Skin epidermis (tissue), 12 donors: Measurements from ENCODE around the gene ADAMTS12.
"Not testable (repeated sequence)": the region's sequence is repeated elsewhere in the genome, so short reads cannot be mapped to it uniquely, and the experiment has no call there.

Experiments used
- H3K27ac ChIP-seq, 21 experiments: fragments of 200-600 bp; sonication (generic) in 11 of 21; one replicate each; pipeline ENCODE4 v1.5.0; 2020; ENCODE audit warnings: mild to moderate bottlenecking in 3 of 21, inconsistent platforms in 2 of 21, moderate library complexity in 2 of 21
- H3K4me3 ChIP-seq, 7 experiments: fragments of 200-600 bp; sonication (generic) in 2 of 7; one replicate each; pipeline ENCODE4 v1.5.0; 2020; ENCODE audit warnings: inconsistent platforms in 2 of 7, mild to moderate bottlenecking in 2 of 7, moderate library complexity in 1 of 7

The ADAMTS12 gene

GRCh38 chr5:33906248-33906647 is 14.5 kb upstream of the ADAMTS12 start:
- H3K27ac ChIP-seq, H3K4me3 ChIP-seq: not testable (repeated sequence)

- H3K4me3 ChIP-seq, result no peak overlapping the region
- H3K27ac ChIP-seq, result no peak overlapping the region
Observed at GRCh38 chr5:33905381-33905780, 13.6 kb upstream of the ADAMTS12 start.

DNA sequence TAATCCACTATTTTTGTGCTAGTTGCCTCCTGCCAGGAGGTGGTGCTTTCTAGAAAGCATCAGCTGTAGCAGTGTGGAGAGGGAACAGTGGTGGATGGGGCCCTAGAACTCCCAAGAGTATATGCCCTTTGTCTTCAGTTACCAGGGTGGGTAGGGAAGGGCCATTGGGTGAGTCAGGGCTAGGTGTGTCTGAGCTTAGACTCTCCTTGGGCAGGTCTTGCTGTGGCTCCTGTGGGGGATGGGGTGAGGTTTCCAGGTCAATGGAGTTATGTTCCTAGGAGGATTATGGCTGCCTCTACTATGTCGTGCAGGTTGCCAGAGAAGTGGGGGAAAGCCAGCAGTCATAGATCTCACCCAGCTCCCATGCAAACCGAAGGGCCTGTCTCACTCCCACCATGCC is 11.3 kb upstream of the ADAMTS12 start:
- no peak overlapping the region for H3K27ac ChIP-seq
- H3K4me3 ChIP-seq, result no peak overlapping the region

DNA sequence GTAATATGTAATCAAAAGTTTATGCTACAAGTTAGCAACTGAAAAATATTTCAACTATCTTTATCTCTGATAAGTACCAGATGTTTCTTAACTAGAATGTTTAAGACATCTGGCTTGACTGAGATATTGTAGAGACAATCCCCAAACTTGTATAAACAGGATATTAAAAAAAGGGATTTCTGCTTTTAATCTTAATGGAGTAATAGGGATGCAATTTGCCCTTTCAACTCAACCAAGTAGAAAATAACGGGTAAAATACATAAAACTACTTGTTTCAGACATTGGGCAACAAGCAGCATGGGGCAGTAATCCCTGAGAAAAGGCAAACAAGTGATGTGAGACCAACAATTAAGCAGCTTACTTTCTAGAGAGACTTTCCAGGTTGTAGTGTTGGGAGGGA is 9.4 kb upstream of the ADAMTS12 start:
- peak overlapping the region in 1 of 21 experiments; percentile 23 for H3K27ac ChIP-seq
- no peak overlapping the region for H3K4me3 ChIP-seq

DNA sequence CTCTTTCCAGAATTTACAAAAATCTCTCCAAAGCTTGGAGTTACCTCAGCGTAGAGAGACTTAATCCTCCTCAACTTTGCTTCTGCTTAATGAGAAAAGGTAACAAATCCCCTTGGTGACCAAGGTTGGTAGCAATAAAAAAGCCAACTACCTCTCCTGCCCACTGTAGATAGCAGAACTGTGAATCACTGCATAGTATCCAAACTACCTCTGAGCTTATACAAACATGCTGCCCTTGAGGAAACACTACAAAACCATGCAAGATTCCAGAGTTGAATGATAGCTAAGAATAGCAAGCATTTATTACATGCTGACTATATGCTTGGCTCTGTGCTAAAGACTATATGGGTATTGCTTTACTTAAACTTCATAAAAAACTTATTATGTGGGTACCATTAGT is 2.8 kb upstream of the ADAMTS12 start:
- Histone ChIP-seq H3K27ac (no peak overlapping the region), H3K4me3 (no peak overlapping the region)

GRCh38 chr5:33892620-33893137 is 889 bp upstream of the ADAMTS12 start:
- H3K27ac ChIP-seq, result peak overlapping the region in 5 of 21 experiments; percentile 2 to 72 (median 54)
- no peak overlapping the region for H3K4me3 ChIP-seq

DNA sequence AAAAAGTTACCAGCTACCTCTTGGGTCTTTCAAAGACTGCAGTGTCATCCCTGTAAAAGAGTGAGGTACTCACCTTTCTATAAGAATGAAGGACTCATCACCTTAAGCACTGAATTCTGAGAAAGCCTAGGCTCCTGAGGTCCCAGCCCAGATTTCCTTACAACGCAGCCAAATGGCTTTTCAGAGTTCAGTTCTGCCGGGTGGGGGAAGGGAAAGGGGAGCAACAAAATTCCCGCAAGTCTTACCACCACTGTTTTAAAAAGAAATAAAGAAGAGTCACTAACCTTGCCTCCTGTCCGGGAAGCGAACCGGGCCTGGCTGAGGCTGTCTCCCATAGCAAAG is 373 bp downstream of the ADAMTS12 start:
- H3K4me3 ChIP-seq, result peak overlapping the region; percentile 12 to 36 (median 26)
- peak overlapping the region in 14 of 21 experiments; percentile 2 to 77 (median 32) for H3K27ac ChIP-seq

DNA sequence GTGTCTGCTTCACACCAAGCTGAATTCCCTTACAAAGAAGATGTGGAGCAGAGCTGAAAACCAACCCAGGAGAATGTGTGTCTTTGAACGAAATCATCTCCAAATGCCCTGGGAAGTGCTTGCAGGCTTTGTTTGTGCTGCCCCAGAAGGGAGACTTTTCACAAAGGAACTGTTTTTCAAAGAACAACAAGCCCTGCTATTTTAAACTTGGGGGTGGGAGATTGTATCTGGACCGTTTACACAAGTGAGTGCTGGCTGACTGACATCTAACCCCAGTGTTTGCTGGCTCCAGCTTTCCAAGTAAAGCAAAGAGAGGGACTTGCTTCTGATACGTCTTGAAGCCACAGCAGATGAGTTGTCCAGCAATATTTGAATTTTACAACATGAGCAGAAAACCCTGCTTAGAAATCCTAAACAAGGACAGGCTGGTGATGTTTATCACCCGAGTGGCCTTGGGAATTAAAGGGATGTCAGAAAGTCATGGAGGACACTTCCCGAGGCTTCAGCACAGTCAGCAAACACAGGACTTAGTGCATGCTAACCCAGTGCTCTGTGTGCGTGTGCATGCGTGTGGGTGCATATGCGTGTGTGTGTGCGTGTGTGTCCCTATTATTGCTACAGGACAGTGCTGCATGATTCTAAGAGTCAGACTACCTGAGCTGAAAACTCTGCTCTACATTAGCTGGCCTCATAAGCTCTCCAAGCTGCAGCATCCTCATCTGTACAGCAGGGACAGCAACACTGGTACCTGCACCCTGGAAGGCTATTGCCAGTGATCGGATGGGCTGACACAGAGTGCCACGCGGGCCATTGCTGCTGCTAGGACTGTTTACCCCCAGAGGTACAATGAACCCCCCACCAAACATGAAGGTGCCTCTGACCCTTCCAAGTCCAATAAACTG is 1.4 kb downstream of the ADAMTS12 start:
- H3K4me3 ChIP-seq, result peak overlapping the region; percentile 12 to 36 (median 26)
- peak overlapping the region in 6 of 21 experiments; percentile 15 to 77 (median 54) for H3K27ac ChIP-seq

- peak overlapping the region in 1 of 21 experiments; percentile 35 for H3K27ac ChIP-seq
- H3K4me3 ChIP-seq, result no peak overlapping the region
Observed at GRCh38 chr5:33888587-33888986, 3.2 kb downstream of the ADAMTS12 start.

DNA sequence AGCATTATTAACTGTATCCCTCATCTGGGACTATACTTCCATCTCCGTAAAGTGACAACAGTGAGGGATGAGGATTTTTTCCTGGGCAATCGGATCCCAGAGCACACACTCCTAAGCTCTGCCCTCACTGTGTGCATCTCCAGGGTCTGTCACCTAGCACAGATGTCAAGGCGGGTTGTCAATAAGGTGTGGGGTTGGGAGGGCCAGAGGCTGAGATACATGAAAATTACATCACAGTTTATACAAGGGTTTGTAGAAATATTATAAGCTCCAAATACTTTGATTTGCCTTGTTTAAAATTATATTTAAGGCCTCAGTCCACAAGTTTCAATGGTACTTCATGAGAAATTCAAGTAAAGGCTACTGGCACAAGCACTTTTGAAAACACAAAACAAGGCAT is 4.5 kb downstream of the ADAMTS12 start:
- Histone ChIP-seq H3K27ac (no peak overlapping the region), H3K4me3 (no peak overlapping the region)

DNA sequence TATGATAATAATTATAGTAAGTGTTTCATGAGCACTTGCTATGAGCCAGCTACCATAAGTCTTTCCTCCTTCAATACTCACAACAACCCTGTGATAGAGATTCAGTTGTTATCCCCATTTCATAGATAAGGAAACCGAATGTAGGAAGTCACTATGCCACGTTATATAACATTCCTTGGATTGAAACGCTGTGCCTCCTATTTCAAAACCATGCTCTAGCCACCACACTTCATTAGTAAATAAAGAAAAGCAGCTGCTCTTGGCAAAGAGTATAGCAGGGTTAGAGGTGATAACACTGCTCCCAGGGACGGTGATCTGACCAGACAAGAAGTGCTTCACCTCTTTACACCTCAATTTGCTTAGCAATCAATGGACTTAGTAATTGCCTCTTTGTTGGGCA is 5.5 kb downstream of the ADAMTS12 start:
- H3K4me3 ChIP-seq, result no peak overlapping the region
- H3K27ac ChIP-seq, result no peak overlapping the region

- H3K27ac ChIP-seq, result no peak overlapping the region
- H3K4me3 ChIP-seq, result no peak overlapping the region
Observed at GRCh38 chr5:33885679-33886078, 6.1 kb downstream of the ADAMTS12 start.

- H3K4me3 ChIP-seq, result no peak overlapping the region
- no peak overlapping the region for H3K27ac ChIP-seq
Observed at GRCh38 chr5:33883482-33883881, 8.3 kb downstream of the ADAMTS12 start.

DNA sequence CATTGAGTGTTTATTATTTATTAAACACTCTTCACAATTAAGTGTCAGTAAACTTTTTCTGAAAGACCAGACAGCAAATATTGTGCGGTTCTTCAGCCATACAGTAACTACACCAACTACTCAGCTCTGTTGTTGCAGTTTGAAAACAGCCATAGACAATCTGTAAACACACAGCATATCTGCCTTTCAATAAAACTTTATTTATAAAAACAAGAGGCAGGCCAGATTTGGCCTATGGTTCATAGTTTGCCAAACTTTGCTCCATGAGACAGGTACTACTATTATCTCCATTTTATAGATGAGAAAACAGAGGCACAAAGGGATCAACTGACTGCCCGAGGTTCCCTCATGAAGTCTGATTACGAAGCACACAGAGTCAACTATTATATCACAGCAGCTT is 11.5 kb downstream of the ADAMTS12 start:
- H3K27ac ChIP-seq, result no peak overlapping the region
- no peak overlapping the region for H3K4me3 ChIP-seq

DNA sequence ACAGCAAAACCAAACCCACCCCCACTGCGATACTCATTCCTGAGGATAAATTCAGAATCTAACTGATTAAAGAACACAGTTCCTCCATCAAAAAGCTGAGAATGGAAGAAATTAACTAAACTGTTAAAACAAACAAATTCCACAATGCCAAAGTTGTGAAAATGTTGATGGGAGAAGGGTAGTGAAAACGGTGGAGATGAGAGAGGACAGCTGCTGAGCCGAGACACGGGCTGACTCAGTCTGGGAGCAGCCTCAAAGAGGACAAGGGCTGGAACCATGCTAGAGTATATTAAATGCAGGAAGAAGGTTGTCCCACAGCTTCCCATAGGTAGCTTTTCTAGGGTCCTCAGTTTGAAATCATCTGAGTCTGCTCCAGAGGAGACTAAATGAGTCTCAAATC is 14.3 kb downstream of the ADAMTS12 start:
- H3K27ac ChIP-seq, result peak overlapping the region in 2 of 21 experiments; percentile 12 to 47
- no peak overlapping the region for H3K4me3 ChIP-seq

DNA sequence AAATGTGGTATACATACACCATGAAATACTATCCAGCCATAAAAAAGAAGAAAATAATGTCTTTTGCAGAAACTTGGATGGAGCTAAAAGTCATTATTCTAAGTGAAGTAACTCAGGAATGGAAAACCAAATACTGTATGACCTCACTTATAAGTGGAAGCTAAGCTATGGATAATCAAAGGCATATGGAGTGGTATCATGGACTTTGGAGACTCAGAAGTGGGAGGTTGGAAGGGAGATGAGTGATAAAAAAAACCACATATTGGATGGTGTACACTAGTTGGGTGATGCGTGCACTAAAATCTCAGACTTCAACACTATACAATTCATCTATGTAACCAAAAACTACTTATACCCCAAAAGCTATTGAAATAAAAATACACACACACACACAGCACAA is 24.5 kb downstream of the ADAMTS12 start:
- H3K4me3 ChIP-seq, result no peak overlapping the region
- no peak overlapping the region for H3K27ac ChIP-seq

GRCh38 chr5:33859177-33859576 is 32.6 kb downstream of the ADAMTS12 start:
- not testable (repeated sequence) for H3K4me3 ChIP-seq, H3K27ac ChIP-seq

GRCh38 chr5:33857037-33857436 is 34.8 kb downstream of the ADAMTS12 start:
- H3K27ac ChIP-seq, result no peak overlapping the region
- no peak overlapping the region for H3K4me3 ChIP-seq

- H3K27ac ChIP-seq, result peak overlapping the region in 1 of 21 experiments; percentile 67
- no peak overlapping the region for H3K4me3 ChIP-seq
Observed at GRCh38 chr5:33855396-33855795, 36.4 kb downstream of the ADAMTS12 start.

- Histone ChIP-seq H3K4me3 (no peak overlapping the region), H3K27ac (peak overlapping the region in 2 of 21 experiments; percentile 29 to 67)
Observed at GRCh38 chr5:33854733-33855151, 37.0 kb downstream of the ADAMTS12 start.

DNA sequence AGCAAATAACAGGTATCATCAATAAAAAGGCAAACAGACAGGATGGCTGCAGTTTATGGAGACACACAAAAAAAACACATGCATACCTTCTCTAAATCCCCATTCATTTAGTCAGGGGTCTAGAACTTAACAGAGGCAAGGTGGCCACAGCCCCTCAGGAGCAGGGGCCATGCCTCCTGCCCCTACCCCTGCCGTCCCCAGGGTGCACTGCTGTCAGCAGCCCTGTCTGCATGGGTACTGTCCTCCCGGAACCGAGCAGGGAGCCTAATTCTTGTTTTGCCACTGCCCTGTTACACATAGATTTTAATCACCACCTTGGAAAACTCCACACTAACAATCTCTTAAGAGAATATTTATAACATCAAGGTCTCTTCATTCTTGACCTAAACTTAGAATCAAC is 39.0 kb downstream of the ADAMTS12 start:
- H3K4me3 ChIP-seq, result no peak overlapping the region
- peak overlapping the region in 10 of 21 experiments; percentile 11 to 81 (median 34) for H3K27ac ChIP-seq
